GM21360 (cell line): ENCODE results near the gene SCN1B.
"Not testable (repeated sequence)": the region's sequence is repeated elsewhere in the genome, so short reads cannot be mapped to it uniquely, and the experiment has no call there.

Source experiments
- ATAC-seq: cut with Tn5 transposase; IDR thresholded peaks from one replicate; pipeline ENCODE4 v1.9.1; 2021; ENCODE audit warnings: mild to moderate bottlenecking, moderate library complexity; ENCODE audit not compliant: unreplicated experiment

SCN1B gene

DNA sequence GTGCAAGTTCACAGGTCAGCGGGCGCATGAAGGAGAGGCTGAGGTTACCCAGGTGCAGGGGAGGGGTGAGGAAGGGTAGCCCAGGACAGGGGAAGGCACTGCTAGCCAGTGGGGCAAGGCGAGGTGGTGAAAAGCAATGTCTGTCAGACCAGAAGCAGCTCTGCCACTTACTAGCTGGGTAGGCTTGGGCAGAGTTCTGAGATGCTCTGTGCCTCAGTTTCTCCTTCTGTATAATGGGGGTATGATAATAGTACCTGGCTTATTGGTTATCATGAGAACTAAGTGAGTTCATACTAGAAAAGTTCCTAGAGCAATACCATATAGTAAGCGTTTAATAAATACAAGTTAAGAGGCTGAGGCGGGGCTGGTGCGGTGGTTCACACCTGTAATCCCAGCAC lies 14.3 kb upstream of the SCN1B start:
- ATAC-seq: no peak

- no peak for ATAC-seq
Measured at GRCh38 chr19:35017507-35017906, 12.8 kb upstream of the SCN1B start.

GRCh38 chr19:35018379-35018778 lies 11.9 kb upstream of the SCN1B start:
- ATAC-seq: no peak

GRCh38 chr19:35019144-35019543 lies 11.1 kb upstream of the SCN1B start:
- ATAC-seq: no peak

- ATAC-seq: no peak
Measured at GRCh38 chr19:35021016-35021415, 9.3 kb upstream of the SCN1B start.

- no peak for ATAC-seq
Measured at GRCh38 chr19:35021596-35021995, 8.7 kb upstream of the SCN1B start.

DNA sequence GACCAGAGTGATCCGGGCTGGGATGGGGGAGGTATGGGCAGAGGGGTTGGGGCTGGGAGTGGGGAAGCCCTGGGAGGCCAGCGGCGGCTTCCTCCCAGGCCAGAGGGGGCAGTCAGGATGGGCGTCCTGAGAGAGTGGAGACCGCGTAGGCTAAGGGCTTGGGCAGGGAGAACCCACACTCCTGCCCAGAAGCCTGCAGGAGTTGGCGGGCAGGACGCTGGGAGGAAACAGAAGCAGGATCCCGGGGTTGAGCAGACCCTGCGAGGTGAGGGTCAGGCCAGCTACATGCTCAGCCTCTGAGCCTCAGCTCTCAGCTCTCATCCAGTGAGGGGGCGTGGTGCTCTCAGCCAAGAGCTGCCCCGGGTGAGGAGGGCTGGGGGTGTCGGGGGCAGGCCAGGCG lies 7.8 kb upstream of the SCN1B start:
- no peak for ATAC-seq

DNA sequence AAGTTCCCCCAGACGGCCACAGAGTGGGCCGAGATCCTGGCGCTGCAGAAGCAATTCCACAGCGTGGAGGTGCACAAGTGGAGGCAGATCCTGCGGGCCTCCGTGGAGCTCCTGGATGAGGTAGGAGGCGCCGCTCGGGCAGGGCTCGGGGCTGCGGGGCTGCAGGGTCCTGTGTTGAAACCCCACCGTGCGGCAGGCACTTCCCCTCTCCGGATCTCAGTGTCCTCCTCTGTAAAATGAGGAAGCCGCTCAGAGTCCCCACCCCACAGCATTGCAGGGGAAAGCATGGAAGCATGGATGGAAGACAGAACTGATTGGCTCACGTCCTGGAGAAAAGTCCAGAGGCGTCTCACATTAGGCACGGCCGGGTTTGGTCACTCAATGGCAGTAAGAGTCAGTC lies 6.8 kb upstream of the SCN1B start:
- ATAC-seq: no peak

- no peak for ATAC-seq
Measured at GRCh38 chr19:35024095-35024494, 6.2 kb upstream of the SCN1B start.

DNA sequence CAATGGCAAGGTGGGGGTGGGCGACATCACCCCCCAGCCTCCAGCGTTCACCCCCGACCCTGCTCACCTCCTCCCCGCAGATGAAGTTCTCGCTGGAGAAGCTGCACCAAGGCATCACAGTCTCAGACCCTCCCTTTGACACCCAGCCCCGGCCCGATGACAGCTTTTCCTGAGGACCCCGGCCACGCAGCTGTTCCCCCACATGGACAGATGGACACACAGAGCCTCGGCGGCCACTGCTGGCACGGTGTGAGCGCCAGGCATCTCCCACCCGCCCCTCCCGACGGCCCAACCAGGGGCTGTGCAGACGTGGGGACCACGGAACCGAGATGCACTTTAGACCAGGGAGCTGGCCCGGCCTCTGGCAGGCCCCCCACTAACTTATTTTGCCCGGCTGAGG lies 4.3 kb upstream of the SCN1B start:
- no peak for ATAC-seq

DNA sequence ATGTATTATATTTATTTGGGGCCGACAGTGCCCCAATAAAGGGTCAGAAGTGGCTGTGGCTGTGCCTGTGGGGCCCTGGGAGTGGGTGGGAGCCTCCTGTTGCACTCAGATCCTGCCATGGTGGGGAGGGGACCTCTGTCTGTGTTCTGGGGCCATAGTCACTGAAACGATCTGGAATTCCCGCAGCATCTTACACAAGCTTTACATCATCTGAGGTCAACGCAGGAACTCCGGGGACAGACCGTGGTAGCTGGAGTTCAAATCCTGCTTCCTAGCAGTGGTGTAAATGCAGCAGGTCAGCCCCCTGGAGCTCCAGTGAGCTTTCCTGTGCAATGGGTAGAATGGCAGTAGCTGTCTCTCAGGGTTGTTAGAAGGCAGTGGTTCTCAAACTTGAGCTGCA lies 3.9 kb upstream of the SCN1B start:
- ATAC-seq: no peak

DNA sequence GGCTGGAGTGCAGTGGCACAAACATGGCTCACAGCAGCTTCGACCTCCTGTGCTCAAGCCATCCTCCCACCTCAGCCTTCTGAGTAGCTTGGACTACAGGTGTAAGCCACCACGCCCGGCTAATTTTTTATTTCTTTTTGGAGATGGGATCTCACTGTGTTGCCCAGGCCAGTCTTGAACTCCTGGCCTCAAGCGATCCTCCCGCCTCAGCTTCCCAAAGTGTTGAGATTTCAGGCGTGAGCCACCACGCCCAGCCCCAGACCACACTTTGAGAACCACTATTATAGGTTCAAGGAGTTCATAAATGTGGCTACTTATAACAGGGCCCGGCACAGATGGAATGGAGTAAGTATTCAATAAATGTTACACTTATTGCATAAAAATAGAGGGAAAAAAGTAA lies 3.3 kb upstream of the SCN1B start:
- ATAC-seq: no peak

- no peak for ATAC-seq
Measured at GRCh38 chr19:35027851-35028599, 2.2 kb upstream of the SCN1B start.

DNA sequence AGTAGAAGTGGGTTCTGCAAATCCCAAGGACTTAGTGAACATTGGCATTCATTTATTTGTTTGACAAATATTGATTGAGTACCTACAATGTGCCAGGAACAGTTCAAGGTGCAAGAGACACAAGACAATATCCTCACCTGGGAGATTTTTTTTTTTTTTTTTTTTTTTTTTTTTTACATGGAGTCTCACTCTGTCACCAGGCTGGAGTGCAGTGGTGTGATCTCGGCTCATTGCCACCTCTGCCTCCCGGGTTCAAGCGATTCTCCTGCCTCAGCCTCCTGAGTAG lies 1.7 kb upstream of the SCN1B start:
- ATAC-seq: not testable (repeated sequence)

DNA sequence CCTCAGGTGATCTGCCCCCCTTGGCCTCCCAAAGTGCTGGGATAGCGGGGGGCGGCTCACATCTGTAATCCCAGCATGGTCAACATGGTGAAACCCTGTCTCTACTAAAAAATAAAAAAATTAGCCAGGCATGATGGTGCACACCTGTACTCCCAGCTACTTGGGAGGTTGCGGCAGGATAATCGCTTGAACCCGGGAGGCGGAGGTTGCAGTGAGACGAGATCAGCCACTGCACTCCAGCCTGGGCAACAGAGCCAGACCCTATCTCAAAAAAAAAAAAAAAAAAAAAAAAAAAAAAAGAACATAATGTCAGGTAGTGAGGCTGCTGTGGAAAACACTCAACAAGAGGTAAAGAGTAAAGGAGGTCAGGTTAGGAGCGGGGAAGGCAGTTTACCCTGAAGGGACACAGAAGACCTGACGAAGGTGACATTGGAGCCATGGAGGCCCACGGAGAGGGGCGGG lies 964 bp upstream of the SCN1B start:
- ATAC-seq: not testable (repeated sequence)

DNA sequence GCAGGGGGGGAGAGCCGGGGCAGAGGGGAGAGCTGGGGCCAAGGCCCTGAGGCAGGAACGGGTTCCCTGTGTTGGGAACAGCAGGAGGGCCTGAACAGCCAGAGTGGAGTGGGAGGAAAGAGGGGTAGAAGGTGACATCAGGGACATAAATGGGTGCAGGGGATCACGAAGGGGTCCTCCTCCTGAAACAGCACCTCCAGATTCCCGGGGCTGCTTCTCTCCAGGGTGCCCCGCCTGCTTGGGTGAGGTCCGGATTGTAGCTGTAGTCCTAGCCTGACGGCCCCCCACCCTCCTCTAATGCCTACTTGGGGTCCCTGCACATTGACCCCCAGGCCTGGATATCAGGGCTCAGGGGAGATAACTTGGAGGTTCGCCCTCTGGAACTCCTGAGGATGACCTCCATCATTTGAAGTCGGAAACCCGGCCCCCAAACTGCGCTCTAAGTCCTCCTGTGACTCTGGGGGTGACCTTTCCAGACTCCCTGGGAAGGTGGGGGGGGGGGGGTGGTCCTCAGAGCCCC lies 473 bp upstream of the SCN1B start:
- ATAC-seq: no peak

DNA sequence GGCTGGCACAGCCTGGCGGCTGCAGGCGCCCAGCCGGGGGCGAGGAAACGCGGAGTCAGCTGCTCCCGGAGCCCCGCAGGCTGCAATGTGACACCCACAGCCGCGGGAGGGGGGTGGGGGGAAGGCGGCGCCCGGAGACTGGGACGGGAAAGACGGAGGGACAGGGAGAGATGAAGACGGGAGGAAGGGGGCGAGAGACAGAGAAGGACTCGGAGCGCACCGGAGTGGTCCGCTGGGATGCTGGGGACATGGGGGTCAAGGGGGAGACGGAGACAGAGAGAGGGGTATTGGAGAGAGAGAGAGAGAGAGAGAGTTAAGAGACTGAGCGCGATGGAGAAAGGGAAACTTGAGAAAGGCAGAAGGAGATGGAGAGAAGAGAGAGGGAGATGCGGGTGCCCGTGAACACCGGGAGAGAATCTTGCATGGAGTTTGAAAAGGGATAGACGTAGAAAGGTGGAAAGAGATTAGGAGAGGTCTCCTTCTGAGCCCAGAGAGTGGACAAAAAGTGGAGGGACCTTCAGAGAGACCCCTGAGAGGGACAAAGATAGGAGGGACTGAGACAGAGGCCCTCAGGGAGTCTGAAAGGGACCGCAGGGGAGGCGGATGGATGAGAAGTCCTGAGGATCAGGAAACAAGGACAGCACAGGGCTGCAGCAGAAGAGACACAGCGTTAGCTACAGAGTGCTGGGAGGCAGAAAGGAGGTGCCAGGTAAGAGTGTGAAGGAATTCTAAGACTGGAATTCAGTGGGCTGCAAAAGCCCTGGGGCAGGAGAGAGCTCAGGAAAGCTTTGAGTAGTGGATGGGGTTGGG lies 1.0 kb downstream of the SCN1B start:
- no peak for ATAC-seq

- ATAC-seq: no peak
Measured at GRCh38 chr19:35032356-35032865, 2.1 kb downstream of the SCN1B start.

DNA sequence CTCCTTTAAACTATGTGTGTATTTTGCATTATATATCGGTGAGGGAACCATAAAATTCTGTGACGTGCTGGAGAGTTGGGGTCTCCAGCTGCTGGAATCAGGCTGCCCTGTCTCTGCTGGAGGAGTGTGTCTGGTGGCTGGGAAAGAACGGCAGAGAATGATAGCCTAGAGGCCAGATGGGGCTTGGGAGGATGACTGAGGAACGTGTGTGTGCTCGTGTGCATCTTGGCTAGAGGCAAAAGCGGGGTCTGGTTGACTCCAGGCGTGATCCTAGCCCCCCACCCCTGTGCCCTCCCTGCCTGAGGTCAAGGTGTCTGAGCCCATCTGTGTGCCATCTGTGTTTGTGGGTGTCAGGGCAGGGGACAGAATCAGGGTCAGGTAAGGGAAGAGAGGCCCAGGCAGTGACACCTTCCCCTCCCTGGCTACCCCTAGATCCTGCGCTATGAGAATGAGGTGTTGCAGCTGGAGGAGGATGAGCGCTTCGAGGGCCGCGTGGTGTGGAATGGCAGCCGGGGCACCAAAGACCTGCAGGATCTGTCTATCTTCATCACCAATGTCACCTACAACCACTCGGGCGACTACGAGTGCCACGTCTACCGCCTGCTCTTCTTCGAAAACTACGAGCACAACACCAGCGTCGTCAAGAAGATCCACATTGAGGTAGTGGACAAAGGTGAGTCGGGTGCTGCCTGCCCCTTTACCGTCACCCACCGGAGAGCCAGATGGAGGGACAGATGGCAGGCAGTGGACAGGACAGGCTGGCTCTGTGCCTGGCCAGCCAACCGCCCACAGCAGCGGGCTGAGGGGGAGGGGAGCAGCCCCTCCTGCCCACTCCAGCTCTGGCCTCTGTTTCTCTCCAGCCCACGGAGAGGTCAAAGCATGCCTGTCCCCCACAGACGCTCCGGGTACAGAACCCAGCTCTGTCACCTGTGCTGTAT lies 3.1 kb downstream of the SCN1B start:
- ATAC-seq: no peak

DNA sequence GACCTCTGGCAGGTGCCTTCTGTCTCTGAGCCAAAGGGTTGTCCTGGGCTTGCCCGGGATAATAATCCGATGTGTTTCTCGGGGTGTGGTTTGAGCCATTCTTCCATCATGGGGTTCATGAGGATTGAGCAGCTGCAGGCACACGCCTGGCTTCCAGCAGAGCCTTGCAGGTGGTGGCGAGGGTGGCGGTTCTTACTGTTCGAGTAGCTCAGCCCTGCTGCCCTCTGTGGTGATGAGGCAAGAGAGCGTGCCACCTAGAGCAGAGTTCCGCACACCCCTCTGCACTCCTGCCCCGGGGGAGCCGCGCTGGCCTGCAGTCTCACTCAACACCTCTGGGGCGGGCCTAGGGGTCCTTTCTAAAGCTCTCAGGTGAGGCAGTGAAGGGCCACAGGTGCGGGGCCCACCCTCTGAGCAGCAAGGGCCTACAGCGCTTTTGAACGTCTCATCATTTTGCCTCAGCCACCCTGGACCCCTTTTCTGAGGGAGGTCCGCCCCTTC lies 3.8 kb downstream of the SCN1B start:
- ATAC-seq: no peak
